NCI-H510A treated with DMSO at 0.1 percent for 48 hours (cell line): ENCODE data around the gene AGMO.

Experiments
- DNase-seq: peaks from one replicate; lab custom pipeline; 2025; lab: John Stamatoyannopoulos, UW

AGMO gene

DNA sequence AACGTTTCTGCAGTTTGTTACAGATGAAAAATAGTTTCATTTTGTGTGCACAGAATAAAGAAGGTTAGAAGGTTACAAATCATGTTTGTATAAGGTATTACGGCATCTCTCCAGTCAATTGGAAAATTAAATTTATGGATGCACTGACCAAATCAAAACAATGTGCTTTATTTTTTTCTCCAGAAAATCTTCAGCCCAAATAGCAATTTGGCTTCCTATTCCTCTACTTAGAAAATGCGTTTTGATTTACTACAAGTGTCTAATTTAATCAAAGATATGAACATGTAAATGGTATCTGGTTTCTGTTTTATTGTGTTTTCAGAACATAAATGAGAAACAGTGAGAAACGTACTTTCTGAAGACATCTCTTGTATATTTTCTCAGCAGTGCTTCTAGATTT is 63.4 kb downstream of the AGMO start:
- DNase-seq: no peak

DNA sequence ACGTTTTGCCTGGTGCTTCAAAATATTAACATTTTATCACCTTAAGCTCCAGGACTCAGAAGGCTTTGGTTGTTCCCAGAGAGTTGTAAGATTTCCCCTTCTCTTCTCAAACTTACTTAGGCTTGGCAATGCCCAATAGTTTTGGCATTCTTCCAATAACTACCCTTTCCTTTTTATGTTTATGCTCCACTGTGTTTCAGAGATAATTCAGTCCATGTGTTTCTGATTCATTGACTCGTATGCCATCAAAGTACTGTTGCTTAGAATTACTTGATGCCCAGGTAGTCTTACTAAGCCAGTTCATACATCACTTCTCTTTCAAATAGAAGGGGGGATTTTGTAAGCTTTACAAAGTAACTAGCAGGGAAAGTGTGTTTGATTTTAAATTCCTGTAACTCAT is 66.6 kb downstream of the AGMO start:
- no peak for DNase-seq

DNA sequence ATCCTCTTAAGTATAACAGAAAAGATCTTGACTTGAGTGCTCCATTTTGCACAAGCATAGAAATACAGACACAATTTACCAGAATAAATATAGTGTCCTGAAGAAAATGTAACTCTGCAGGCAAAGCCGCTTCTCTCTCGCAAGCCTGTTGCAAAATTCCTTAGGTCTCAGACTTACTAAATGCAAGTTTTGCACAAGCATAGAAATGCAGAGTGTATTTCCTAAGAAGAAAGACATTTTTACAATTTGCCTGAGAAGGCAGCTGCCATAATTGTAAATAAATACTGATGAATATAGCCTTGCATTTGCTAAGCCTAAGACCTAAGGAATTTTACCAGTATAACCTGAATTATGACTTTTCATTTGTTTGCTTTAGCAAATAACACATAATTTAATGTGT is 67.1 kb downstream of the AGMO start:
- DNase-seq: no peak

DNA sequence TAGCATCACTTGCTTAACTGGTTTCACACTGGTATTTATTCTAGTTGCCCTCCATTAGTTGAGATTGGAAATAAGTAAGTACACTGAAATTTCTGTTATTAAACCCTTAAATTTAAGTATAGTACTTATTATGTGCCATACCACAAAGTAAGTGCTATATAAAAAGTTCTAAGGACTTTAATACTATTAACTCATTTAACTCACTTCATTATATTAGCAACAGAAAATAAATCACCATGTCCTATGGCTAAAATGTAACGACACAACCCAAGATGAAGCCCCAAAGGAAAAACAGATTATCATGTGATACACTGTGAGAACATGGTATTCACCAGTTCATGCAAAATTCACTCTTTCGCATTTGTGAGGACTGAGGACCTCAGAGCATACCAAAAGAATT is 70.5 kb downstream of the AGMO start:
- DNase-seq: no peak

DNA sequence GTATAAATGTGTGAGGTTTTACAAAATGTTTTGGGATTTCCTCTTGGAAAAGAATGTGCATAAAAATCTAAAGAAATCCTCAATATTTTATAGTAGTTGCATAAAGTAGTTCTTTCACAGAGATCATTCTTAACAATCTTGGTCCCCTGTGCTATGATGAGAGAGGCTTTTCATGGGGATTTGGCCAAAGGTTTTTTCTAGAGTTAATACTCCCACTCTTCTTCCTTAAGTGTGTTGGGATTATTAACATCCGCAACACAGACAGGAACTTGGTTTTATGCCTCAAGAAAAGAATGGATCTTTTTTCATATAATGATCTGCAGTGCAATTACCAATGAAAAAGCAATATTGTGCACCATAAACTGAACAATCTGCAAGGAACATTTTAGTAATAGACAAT is 71.5 kb downstream of the AGMO start:
- DNase-seq: no peak

DNA sequence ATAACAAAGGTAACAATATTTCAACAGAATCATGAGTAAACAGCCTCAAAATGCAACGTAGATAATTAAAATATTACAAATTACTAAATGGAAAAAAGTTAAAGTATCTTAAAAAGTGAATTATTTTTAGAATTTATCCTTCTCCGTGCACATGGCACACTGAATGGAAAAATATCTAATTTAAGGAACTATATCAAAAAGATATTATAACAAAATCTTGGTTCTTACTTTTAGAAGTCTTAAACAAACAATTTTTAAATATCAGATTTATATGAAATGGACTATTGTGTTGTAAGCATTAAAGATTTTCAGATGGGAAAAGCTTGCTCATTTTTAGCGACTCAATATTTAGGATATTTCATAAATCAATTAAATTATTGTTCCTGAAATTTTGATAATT is 72.0 kb downstream of the AGMO start:
- DNase-seq: no peak

DNA sequence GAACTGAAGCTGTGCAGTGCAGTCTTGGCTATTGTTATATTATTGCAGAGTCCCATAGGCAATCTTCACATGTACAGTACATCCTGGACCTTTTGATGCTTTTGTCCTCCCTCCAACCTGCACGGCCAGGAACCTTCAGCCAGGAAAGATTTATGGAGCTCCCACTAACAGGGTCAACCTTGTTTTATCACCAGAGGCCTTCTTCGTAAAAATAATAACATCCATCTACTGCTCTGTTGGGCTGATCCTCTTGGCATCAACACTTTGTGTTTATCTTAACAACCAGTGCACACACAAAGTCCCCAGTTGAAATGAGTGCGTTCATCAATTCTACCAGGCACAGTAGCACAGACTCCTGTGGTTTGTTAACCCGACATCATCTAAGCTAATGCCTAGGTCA is 72.4 kb downstream of the AGMO start:
- DNase-seq: no peak

DNA sequence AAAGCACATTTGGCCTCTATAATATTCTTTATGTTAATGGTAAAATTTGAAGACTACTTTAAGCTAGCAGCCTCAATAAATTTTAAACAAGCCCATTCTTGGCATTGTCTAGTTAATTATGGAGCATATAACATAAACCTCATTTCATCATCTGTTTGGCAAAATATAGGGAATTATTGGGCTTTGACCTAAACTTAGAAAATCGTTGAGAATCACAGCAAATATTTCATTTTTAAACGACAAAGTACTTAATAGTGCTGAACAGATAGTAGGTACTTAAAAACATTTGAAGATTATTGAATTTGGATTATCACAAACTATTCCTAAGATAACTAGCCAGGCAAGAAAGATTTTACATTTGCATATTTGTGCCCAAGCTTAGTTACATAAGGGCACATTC is 73.4 kb downstream of the AGMO start:
- no peak for DNase-seq

DNA sequence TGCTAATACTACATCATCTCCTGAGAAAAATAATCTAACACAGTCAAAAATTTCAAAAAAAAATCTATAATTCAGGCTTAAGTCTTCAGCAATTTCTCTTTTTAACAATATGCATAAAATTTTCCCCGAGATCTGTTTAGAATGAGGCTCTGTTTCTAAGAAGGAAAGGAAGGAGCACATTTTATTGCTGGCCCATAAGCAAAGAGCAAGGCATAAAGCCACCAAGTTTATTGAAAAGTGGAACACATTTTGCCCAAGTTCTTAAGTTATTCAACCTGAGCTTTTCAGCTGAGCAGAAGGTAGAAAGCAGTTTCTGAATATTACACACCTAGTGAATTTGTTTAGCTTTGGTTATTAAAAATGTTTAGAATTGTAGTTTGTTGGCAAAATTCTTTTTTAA is 73.9 kb downstream of the AGMO start:
- DNase-seq: no peak

DNA sequence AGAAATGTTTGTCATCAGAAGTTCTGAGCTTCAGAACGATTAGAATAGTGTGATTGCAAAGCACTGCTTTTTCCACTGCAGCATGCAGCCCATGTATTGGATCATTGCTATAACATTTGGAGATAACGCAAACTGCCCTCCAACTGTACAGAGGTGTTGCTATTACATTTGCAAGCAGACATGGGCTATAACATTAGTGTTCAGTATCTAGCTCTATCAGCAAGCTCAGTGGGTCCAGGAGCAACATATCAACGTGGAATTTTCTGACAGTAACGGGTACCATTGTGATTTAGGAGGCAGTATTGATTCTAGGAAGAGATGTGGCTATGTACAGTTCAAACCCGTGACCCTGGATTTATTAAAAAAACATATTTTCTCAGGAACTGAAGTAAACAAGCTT is 75.8 kb downstream of the AGMO start:
- no peak for DNase-seq

DNA sequence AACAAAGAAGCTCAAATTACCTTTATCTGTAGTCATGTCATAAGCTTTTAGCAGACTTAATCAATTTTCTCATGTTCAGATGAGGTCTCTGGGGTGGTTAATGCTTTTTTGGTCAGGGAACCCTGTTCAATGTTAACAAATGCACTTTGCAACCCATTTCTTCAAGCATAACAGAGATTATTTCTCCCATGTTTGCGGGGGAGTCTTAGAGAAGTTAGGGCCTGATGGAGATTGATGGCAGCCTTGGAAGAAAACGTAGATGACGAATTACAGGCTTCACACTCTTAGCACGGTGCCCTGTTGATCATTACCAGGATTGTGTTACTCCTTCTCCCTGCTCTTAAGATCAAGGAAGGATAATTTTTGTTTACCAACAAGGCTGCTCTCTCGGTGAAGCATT is 76.4 kb downstream of the AGMO start:
- no peak for DNase-seq

DNA sequence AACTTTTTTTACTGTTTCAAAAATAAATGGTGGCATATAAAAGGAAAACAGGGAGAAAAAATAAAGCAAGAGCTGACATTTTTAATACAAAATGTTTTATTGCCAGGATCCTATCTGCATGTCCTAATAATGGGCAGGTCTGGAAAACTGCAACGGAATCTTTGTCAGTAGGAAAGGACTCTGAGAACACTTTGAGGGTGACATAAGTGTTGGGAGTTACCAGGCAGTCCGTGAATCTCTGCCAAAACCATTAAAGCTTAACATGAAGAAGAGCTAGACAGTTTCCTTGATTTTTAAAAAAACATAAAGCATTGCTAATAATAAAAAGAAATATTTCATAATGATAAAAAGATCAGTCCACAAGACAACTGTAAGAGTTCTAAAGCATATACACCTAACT is 80.7 kb downstream of the AGMO start:
- no peak for DNase-seq

DNA sequence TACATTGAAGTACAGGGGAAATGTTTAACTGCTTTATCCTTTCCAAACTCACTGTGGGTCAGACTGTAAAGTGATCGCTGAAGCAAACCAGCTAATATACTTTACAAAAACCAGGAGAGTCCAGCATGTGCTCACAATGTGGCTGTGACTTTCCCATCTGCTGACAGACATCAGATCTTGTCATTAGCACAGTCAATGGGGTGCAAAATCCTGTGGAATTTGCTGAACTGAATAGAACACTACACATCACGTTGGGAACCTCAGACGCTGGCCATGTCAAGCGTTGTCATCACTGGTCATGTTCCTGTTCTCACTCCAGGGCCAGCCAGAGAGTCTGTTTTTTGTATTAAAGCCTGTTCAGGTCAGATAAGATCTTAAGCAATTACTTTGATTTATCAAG is 83.4 kb downstream of the AGMO start:
- no peak for DNase-seq

DNA sequence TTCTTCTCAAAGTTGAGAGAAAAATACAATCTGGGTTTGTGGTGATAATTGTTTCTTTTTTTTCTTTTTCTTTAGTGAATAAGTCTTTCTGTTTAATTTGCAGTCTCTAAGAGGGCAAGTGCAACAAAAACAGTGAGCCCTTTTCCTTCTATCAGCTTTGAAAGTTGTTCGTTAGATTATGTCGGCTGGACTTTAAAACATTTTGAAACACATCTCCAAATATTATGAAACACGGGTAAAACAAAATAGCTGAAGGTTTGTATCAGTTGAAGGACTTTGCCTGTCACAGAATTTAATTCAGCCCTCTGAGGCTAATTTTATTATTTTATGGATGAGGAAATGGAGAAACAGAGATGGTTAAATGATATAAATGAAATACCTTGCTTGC is 85.3 kb downstream of the AGMO start:
- no peak for DNase-seq

DNA sequence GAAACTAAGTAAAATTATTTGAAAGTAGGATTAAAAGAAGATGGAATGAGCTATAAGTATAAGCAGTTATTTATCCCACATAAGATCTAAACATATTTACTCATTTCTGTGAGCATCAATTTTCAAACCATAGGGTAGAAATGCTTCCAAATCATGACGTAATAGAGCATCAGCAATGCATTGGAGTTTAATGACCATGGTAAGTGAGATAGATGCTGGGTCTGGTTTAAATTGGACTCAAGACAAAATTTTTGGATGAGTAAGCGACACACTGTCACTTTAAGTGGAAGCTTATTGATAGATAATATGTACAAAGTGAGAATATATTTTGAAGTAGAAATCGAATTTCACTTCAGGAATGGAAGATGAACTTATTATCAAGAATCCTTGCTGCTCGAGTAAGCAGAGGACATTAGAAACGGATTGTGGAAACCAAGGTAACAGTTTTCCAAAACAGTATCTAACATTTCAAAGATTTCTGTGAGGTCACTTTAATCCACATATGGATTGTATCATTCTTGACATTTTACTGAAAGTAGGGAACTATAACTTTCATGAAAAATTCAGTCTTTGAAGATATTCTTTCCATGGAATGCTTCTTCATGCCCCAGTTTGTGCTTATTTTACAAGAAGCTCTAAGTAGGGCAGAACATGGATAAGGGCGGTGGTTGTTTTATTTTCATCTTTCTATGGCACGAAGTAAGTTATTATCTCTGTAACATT is 85.8 kb downstream of the AGMO start:
- no peak for DNase-seq

DNA sequence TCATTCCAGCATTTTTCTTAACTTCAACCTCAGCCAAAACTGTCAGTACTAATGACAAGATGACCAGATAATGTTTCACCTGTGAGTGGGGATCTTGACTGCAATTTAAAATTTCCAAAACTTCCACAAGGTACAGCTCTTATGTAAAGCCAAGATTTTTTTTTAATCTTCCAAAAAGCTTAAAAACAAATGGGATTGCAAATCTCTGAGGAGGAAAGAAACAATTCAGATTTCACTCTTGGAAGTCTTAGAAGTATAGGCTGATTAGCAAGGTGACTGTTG is 90.2 kb downstream of the AGMO start:
- DNase-seq: no peak

DNA sequence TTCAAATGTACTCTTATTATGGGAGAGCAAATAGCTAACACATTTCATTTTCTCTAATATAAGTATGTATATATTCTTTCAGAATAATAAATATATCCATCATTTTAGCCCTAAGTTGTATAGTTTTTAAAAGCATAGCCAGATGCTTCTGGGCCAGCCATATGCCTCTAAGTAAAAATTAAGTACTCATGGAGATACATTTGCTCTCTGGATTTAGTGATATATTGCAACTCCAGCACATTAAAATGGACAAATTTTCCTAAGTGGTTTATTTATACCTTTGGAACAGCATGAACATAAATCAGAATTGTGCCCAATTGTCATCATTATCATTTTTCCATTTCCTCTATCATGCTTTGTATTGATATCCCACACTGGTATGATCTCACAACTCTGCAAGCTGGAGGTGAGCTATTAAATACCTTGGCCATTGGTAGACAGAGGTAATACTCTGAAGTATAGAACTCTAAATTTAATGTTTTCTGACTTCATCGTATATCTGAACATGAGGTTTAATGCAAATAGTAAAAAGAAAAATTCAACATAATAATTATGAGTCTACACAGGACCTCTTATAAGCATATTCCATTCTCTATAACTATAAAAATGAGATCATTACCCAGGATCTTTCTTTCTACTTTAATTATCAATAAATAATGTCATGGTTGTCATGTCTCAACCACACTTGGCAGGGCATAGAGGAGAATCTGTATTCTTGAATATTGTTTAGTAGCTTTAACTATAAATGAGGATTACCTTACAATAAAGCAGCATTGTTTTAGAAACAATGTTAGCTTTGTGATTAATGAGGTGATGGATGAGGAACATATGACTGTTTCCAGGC is 90.8 kb downstream of the AGMO start:
- DNase-seq: no peak

DNA sequence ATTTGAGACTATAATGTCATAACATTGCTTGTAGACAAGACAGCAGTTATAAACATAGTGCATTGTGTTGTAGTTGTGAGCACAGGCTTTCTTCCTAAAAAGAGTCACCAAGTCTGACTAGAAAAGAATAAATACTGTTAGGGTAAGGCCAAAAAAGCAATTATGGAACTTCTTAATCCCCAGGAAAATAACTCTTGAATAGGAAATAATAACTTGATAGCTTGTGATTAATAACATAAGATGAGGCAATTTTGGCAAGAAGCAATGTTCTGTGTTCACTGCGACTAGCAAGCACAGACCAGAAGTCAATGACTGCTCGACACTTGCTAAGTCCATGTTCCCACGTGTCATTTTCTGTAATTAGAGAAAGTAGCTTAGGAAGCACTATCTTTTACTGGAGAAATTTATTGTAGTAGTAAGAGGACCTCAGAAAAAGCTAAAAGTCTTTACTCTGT is 97.1 kb downstream of the AGMO start:
- DNase-seq: no peak

DNA sequence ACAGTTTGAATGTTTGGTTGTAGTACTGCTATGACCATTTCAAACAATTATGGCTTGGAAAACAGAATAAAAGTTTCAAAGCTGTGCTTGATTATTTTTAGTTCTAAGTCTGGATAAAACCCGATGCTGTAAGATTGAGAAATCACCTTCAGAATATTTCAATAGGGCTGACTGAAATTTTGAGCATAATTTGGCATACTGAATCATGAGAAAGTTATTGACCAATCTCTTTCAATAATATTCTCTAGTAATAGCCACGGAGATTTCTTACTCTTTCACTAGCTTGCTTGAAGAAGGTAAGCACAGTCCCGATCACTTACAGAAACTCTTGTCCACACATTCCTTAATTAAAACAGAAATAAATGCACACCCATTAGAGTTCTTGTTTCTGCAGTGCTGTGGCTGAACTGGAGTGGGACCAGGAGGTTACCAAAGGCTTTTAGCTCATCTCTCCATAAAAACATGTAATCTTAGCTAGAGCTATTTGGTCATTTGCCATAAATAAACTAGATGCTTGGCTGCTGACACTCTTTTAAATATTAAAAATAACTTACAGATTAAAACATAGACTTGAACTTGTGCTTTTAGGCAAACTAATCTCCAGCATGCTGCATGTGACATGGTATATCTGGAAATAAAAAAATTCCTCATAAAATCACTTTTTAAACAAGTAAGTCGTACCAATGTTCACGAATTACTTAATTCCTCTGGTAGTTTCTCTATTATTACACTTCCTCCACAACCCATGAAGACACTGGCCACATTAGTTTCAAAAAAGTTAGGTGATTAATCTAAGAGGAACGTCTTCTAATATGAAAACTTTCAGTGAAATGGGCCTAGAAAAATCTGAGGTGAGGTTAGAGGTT is 97.8 kb downstream of the AGMO start:
- DNase-seq: no peak

DNA sequence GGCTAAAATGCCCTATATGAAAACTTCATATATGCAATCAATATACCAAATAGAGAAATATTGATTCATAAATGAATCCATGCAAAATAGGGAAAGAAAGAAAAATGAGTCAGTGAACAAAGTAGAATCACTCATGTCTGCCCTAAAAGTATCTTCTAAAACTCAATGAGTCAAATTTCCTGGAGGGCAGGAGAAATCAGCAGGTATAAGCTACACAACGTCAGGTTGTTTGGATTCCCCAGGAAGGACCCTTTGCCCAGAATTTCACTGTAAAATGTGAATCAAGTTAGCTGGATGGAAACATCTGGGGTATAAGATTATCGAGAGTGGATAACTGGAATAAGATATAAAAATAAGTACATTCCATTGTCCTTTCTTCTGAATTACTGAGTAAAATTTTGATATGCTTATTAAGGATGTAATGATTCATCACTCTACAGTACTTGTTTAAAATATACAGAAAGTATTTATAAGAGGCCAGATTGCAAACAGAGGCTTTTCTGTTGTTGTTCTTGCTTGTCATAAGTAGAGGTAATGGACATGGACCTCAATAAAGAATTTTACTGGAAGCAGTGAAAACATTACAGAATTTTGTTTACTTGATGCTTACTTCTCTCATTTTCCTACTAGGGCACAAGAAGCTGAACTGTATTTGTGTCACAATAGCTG is 99.0 kb downstream of the AGMO start:
- DNase-seq: no peak

DNA sequence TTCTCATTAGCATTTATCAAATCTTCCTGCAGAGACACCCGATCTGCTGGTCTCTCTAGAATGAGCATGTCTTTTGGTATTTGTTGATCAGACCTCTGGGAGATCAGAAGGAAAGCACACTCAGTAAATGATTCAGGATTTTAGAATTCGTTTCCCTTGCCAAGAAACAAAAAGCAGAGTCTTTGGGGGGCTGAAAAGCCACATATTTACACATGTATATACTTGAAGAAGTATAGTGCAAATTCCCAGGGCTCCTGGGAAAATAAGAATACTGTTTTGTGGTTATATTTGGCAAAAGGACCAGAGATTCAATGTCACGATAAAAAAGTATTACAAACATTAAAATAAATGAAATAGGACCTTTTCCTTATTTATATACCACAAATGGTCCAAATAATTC is 100.2 kb downstream of the AGMO start:
- DNase-seq: no peak

DNA sequence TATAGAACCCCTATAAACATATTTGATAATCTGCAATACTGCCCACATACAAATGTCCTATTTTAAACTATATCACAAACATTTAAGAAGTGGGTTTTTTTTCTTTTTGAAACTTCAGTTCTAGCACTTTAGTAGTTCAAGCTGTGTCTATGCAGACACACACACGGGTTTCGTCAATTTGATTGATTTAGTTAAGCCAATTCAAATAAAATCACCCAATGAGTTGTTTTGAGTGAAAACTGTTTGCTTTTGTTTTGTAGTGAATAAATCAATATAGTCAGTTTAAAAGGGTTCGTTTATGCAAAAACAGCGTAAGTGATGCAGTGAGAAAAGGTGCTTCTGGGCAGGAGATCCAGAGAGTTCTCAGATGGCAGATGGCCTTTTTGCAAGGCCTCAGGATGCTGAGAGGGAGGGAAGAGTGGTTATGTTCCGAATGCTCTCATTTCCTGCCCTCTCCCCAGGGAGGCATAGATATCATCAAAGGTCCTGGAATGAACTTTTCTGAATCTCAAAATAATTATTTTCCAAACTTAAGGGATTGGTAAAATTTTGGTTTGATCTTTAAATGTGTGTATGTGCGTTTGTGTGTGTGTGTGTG is 102.7 kb downstream of the AGMO start:
- no peak for DNase-seq
